ENCODE data around the gene GLT6D1.

The GLT6D1 gene

GRCh38 chr9:135589596-135590485 lies 49.5 kb downstream of the GLT6D1 start:
- TF ChIP-seq CTCF (conservative IDR thresholded peaks at IDR 0.05; ENCODE audit: low read depth, low read length) = no peak
- H3K4me3 ChIP-seq (ENCODE audit: low read depth, low read length) = no peak overlapping the region
- DNase-seq (ENCODE audit: low read depth) = no peak

GRCh38 chr9:135588886-135589595 lies 50.3 kb downstream of the GLT6D1 start:
- no peak overlapping the region for H3K4me3 ChIP-seq (ENCODE audit: low read depth, low read length)
- TF ChIP-seq CTCF (conservative IDR thresholded peaks at IDR 0.05; ENCODE audit: low read depth, low read length) = no peak
- no peak for DNase-seq (ENCODE audit: low read depth)

- TF ChIP-seq CTCF (conservative IDR thresholded peaks at IDR 0.05; ENCODE audit: low read depth, low read length) = no peak
- DNase-seq (ENCODE audit: low read depth) = no peak
- H3K4me3 ChIP-seq (ENCODE audit: low read depth, low read length) = no peak overlapping the region
Measured at GRCh38 chr9:135588371-135588770, 51.0 kb downstream of the GLT6D1 start.

- no peak for DNase-seq (ENCODE audit: low read depth)
- TF ChIP-seq CTCF (conservative IDR thresholded peaks at IDR 0.05; ENCODE audit: low read depth, low read length) = no peak
- no peak overlapping the region for H3K4me3 ChIP-seq (ENCODE audit: low read depth, low read length)
Measured at GRCh38 chr9:135587658-135588057, 51.7 kb downstream of the GLT6D1 start.

GRCh38 chr9:135586601-135587109 lies 52.7 kb downstream of the GLT6D1 start:
- no peak for TF ChIP-seq CTCF (conservative IDR thresholded peaks at IDR 0.05; ENCODE audit: low read depth, low read length)
- DNase-seq (ENCODE audit: low read depth) = no peak
- no peak overlapping the region for H3K4me3 ChIP-seq (ENCODE audit: low read depth, low read length)

GRCh38 chr9:135584934-135585333 lies 54.4 kb downstream of the GLT6D1 start:
- no peak for TF ChIP-seq CTCF (conservative IDR thresholded peaks at IDR 0.05; ENCODE audit: low read depth, low read length)
- no peak overlapping the region for H3K4me3 ChIP-seq (ENCODE audit: low read depth, low read length)
- no peak for DNase-seq (ENCODE audit: low read depth)

Measured in choroid plexus epithelial cell (primary cell).